HepG2 (cell line): ENCODE measurements around the gene OLR1. TPM values are rescaled to one million over a fixed set of nuclear protein-coding genes. Genes with fewer than 3 reads are reported as not detected.

Source experiments
- ATAC-seq: fragments of 200-7000 bp; cut with Tn5 transposase; 3 replicates; pipeline ENCODE4 v1.9.1; 2020; ENCODE audit warnings: mild to moderate bottlenecking, moderate library complexity
- BruUV-seq: library from RNA; stranded (reverse); fragments of 400-500 nt; replicated peaks from 2 replicates; lab custom pipeline; 2021; lab: Mats Ljungman, UMichigan
- CTCF ChIA-PET: fragments of 300-600 bp; formaldehyde crosslinking; extraction: SDS; loops from one replicate; lab custom pipeline; 2021; ENCODE audit warnings: low total read pairs, inconsistent platforms, low intra/inter-chr PET ratio; lab: Yijun Ruan, JAX
- POLR2A ChIA-PET: fragments of 350-600 bp; sonication (Branson Sonifier 250); formaldehyde crosslinking; loops from one replicate; lab custom pipeline; 2020; ENCODE audit warnings: antibody characterized with exemption, inconsistent platforms; lab: Yijun Ruan, JAX
- DNase-seq: peaks from one replicate; pipeline ENCODE4 v3.0.0-alpha.2; 2015; ENCODE audit warnings: low spot score
- FAIRE-seq: peaks from 3 replicates; lab custom pipeline; 2011; peaks lifted over from hg19 to GRCh38; lab: Jason Lieb, UNC
- H2AFZ ChIP-seq: one replicate; pipeline ENCODE4 v1.6.1; 2011; ENCODE audit warnings: low read length, inconsistent platforms
- H3K27ac ChIP-seq: fragments of 300-600 bp; 3 replicates; pipeline ENCODE4 v1.8.0; 2011; ENCODE audit warnings: mixed run types, mild to moderate bottlenecking, mixed read lengths, low read length, inconsistent platforms; ENCODE audit not compliant: insufficient read depth; ENCODE audit errors: extremely low read length
- H3K27me3 ChIP-seq, 2 experiments: fragments of 200-600 bp in 1 of 2; 2 replicates in 1 of 2; 3 replicates in 1 of 2; pipeline versions ENCODE4 v1.6.0 to v1.8.0; 2011; ENCODE audit warnings: low read length in 2 of 2, mild to moderate bottlenecking in 2 of 2, moderate library complexity in 2 of 2, inconsistent platforms in 1 of 2; ENCODE audit not compliant: insufficient read depth in 2 of 2, control insufficient read depth in 1 of 2
- H3K36me3 ChIP-seq, 2 experiments: fragments of 200-600 bp in 1 of 2; replicated peaks in 1 of 2; 2 replicates in 1 of 2; 3 replicates in 1 of 2; pipeline versions ENCODE4 v1.5.1 to v1.8.0; 2011; ENCODE audit warnings: low read length in 2 of 2, inconsistent platforms in 1 of 2; ENCODE audit not compliant: insufficient read depth in 2 of 2, control insufficient read depth in 1 of 2
- H3K4me1 ChIP-seq: 2 replicates; pipeline ENCODE4 v1.5.1; 2012; ENCODE audit warnings: low read length, inconsistent platforms; ENCODE audit not compliant: insufficient read depth
- H3K4me2 ChIP-seq: 2 replicates; pipeline ENCODE4 v1.6.0; 2011; ENCODE audit warnings: low read depth, low read length, inconsistent platforms
- H3K4me3 ChIP-seq, 3 experiments: fragments of 200-600 bp in 1 of 3; sonication (generic), shearing (Covaris generic) in 1 of 3; replicated peaks in 1 of 3; 2 replicates each; pipeline ENCODE4 v1.5.1; 2011 to 2016; ENCODE audit warnings: low read length in 3 of 3, inconsistent platforms in 2 of 3, low read depth in 2 of 3, mild to moderate bottlenecking in 2 of 3, control low read depth in 1 of 3, mixed read lengths in 1 of 3; ENCODE audit not compliant: insufficient read depth in 1 of 3
- H3K79me2 ChIP-seq: one replicate; pipeline ENCODE4 v1.6.1; 2011; ENCODE audit warnings: low read length, inconsistent platforms; ENCODE audit not compliant: insufficient read depth
- H3K9ac ChIP-seq: 2 replicates; pipeline ENCODE4 v1.6.0; 2011; ENCODE audit warnings: mild to moderate bottlenecking, low read depth, low read length, inconsistent platforms; ENCODE audit not compliant: insufficient read depth
- H3K9me3 ChIP-seq: 2 replicates; pipeline ENCODE4 v1.5.1; 2012; ENCODE audit warnings: mild to moderate bottlenecking, low read length
- H4K20me1 ChIP-seq: 2 replicates; pipeline ENCODE4 v1.6.0; 2011; ENCODE audit warnings: inconsistent platforms, mild to moderate bottlenecking, low read length, moderate library complexity; ENCODE audit not compliant: insufficient read depth
- CEBPZ ChIP-seq: IDR thresholded peaks from 2 replicates; pipeline ENCODE4 v1.6.1; 2012; ENCODE audit warnings: low read length, improper control_type of control experiment
- MBD4 ChIP-seq: IDR thresholded peaks from 2 replicates; pipeline ENCODE4 v1.6.1; 2012; ENCODE audit warnings: low read length, inconsistent platforms, borderline replicate concordance
- XBP1 ChIP-seq: sonication (generic); formaldehyde crosslinking; IDR thresholded peaks from 2 replicates; pipeline ENCODE4 v1.5.0; 2020; ENCODE audit warnings: missing genetic modification reagents
- ZFYVE20 ChIP-seq: sonication (generic); formaldehyde crosslinking; IDR thresholded peaks from 2 replicates; pipeline ENCODE4 v1.8.0; 2023; ENCODE audit warnings: low read depth, mild to moderate bottlenecking, moderate library complexity, missing genetic modification reagents, borderline replicate concordance
- ZNF224 ChIP-seq: sonication (generic); formaldehyde crosslinking; IDR thresholded peaks from 2 replicates; pipeline ENCODE4 v1.5.0; 2020; ENCODE audit warnings: mild to moderate bottlenecking, missing genetic modification reagents
- ZNF331 ChIP-seq: sonication (generic); formaldehyde crosslinking; IDR thresholded peaks from 2 replicates; pipeline ENCODE4 v1.4.0; 2020; ENCODE audit warnings: missing genetic modification reagents
- ZNF407 ChIP-seq: sonication (generic); formaldehyde crosslinking; IDR thresholded peaks from one replicate; pipeline ENCODE4 v1.5.1; 2020; ENCODE audit warnings: mild to moderate bottlenecking, missing genetic modification reagents; ENCODE audit errors: not compliant biosample characterization
- ZNF724P ChIP-seq: sonication (generic); formaldehyde crosslinking; IDR thresholded peaks from 2 replicates; pipeline ENCODE4 v1.8.0; 2022; ENCODE audit warnings: missing genetic modification reagents, borderline replicate concordance
- WGBS: methylation state at CpG from one replicate; pipeline ENCODE4 v1.1.6; 2017; ENCODE audit warnings: low lambda C conversion rate; 5-methylcytosine and 5-hydroxymethylcytosine counted together
- in situ Hi-C: cut with HindIII; loops from 2 replicates; pipeline ENCODE4 v1.10.0; 2017; ENCODE audit warnings: low pct_unique_long_range_greater_than_20kb; ENCODE audit not compliant: extremely low pct_ligation_motif_present
- intact Hi-C: fragments of 100-400 bp; cut with micrococcal nuclease; formaldehyde crosslinking; loops from one replicate; pipeline ENCODE4 v1.10.0; 2022; ENCODE audit not compliant: unreplicated experiment
- polyA plus RNA-seq, 8 experiments: library from polyadenylated mRNA; depleted of rRNA in 3 of 8; stranded (reverse) in 7 of 8; unstranded in 1 of 8; fragments of >200 nt; fragmentation: Illumina TruSeq in 4 of 8; extraction: Trizol in 4 of 8; gene quantifications; 2 replicates each; pipeline versions ENCODE4 v1.2.1 to v1.2.3, GENCODE V29; 2011 to 2016; ENCODE audit warnings: low read depth in 4 of 8, missing spikeins in 1 of 8, mixed read lengths in 1 of 8; ENCODE audit not compliant: insufficient read depth in 1 of 8
- total RNA-seq, 5 experiments: library from RNA; depleted of rRNA; stranded (reverse); fragments of >200 nt; fragmentation: Illumina TruSeq; extraction: Trizol; gene quantifications; 2 replicates each; pipeline ENCODE4 v1.2.3, GENCODE V29; 2016; ENCODE audit warnings: low read depth in 1 of 5

Gene OLR1
- total and polyA plus RNA-seq, 2 of the 13 experiments (the other 11 are each of a cell fraction or from before 2014, with no cell fraction given), result not detected

GRCh38 chr12:10119066-10119465 lies 52.9 kb downstream of the OLR1 start:
- H4K20me1 ChIP-seq, result no peaks in the 10 kb centered on the region
- FAIRE-seq, result no peak
- H3K4me2 ChIP-seq, result no peak overlapping the region
- TF ChIP-seq ZNF224 (no peak), XBP1 (CRISPR knock-in tag) (no peak), ZNF331 (no peak), ZNF407 (CRISPR knock-in tag) (no peak), ZNF724P (CRISPR knock-in tag) (no peak), MBD4 (no peak), ZFYVE20 (CRISPR knock-in tag) (no peak), CEBPZ (no peak)

More at GRCh38 chr12:10119066-10119465, 52.9 kb downstream of the OLR1 start:
- ChIA-PET POLR2A (no interaction called here), CTCF (no interaction called here)
- in situ Hi-C loops, result no loop called here
- peaks cover 0 to 4% of the 10 kb centered on the region in 2 experiments; a peak in 2 of 5 replicates for H3K27me3 ChIP-seq
- intact Hi-C loops, result no loop called here
- H2AFZ ChIP-seq, result no peak overlapping the region
- no TSS peak for BruUV-seq
- no peak overlapping the region for H3K27ac ChIP-seq
- H3K79me2 ChIP-seq, result no peaks in the 10 kb centered on the region
- H3K9me3 ChIP-seq, result no peaks in the 10 kb centered on the region
- H3K36me3 ChIP-seq, result no peaks in the 10 kb centered on the region
- H3K4me3 ChIP-seq, result no peak overlapping the region
- no peak for ATAC-seq
- no peak for DNase-seq
- WGBS, result 22% methylated on average over 3 of the region's 3 CpGs
- peaks cover 8% of the 10 kb centered on the region for H3K4me1 ChIP-seq
- H3K9ac ChIP-seq, result no peak overlapping the region
